ENCODE measurements around the gene FLNC. TPM values are rescaled to one million over a fixed set of nuclear protein-coding genes. Genes with fewer than 3 reads are reported as not detected.

The FLNC gene
- total RNA-seq, 1 experiment from 2014 or later: 8.0 TPM

DNA sequence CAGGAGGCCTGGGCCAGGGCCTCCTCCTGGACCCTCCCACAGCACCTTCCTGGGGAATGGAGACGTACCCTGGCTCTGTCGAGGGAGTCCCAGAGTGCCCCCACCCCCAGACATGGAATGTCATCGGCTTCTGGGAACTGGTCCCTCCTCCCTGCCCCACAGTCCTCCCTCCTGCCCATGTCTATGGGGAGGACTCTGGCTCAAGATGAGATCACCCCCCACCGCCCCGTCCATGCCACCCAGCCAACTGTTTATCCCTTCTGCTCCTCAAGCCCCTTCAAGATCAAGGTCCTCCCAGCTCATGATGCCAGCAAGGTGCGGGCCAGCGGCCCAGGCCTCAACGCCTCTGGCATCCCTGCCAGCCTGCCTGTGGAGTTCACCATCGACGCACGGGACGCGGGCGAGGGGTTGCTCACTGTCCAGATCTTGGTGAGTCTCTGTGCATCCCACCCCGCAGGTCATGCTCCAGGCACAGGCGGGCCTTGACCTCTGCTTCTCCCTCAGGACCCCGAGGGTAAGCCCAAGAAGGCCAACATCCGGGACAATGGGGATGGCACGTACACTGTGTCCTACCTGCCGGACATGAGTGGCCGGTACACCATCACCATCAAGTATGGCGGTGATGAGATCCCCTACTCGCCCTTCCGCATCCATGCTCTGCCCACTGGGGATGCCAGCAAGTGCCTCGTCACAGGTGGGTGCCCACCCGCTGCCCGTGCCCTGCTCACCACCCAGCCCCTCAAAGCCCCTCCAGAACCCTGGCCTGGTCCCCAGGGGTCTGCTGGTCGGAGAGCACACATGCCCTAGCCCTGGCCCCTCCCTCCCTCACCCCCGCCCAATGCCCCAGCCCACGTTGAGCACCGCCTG lies 18.3 kb downstream of the FLNC start:
- no peaks in the 10 kb centered on the region for H3K27me3 Mint-ChIP-seq (ENCODE audit: low read depth)
- ChIA-PET CTCF (interaction anchor here (1.1 kb wide), 2 partner anchors 11 to 13 kb away, joined by 5 read pairs; no protein-coding TSS in a partner anchor), POLR2A (no interaction called here)
- no peak overlapping the region for H3K27ac Mint-ChIP-seq
- TF ChIP-seq, protein P1, sequence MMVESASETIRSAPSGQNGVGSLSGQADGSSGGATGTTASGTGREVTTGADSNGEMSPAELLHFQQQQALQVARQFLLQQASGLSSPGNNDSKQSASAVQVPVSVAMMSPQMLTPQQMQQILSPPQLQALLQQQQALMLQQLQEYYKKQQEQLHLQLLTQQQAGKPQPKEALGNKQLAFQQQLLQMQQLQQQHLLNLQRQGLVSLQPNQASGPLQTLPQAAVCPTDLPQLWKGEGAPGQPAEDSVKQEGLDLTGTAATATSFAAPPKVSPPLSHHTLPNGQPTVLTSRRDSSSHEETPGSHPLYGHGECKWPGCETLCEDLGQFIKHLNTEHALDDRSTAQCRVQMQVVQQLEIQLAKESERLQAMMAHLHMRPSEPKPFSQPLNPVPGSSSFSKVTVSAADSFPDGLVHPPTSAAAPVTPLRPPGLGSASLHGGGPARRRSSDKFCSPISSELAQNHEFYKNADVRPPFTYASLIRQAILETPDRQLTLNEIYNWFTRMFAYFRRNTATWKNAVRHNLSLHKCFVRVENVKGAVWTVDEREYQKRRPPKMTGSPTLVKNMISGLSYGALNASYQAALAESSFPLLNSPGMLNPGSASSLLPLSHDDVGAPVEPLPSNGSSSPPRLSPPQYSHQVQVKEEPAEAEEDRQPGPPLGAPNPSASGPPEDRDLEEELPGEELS (CRISPR knock-in tag; IDR thresholded peaks at IDR 0.05): no peak
- TF ChIP-seq, protein P2, sequence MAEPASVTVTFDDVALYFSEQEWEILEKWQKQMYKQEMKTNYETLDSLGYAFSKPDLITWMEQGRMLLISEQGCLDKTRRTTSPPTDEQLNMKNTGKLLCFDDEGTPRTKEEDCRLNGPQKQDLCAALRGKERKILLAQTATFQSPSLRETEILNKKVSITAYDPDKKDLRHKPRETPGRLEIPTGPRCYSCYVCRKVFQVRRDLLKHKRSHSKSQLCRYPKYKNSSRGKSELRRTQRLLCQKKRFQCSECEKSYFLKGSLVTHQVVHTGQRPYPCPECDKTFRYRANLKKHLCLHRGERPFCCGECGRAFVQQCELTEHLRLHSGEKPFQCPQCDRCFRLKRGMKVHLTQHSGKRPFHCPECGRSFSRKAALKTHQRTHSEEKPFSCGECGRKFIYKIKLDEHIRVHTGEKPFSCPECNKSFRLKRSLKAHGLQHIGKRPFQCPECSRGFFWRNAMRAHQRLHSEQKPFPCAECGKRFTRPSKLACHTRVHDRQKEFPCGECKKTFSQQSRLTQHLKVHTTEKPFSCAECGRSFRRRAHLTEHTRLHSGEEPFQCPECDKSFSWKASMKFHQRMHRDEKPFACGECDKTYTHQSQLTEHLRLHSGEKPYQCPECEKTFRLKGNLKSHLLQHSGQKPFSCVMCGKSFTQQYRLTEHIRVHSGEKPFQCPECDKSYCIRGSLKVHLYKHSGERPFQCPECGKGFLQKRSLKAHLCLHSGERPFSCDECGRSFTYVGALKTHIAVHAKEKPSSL (CRISPR knock-in tag; conservative IDR thresholded peaks at IDR 0.05): no peak
- TF ChIP-seq, protein P3, sequence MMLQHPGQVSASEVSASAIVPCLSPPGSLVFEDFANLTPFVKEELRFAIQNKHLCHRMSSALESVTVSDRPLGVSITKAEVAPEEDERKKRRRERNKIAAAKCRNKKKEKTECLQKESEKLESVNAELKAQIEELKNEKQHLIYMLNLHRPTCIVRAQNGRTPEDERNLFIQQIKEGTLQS (CRISPR knock-in tag; conservative IDR thresholded peaks at IDR 0.05): no peak
- TF ChIP-seq, protein P4, sequence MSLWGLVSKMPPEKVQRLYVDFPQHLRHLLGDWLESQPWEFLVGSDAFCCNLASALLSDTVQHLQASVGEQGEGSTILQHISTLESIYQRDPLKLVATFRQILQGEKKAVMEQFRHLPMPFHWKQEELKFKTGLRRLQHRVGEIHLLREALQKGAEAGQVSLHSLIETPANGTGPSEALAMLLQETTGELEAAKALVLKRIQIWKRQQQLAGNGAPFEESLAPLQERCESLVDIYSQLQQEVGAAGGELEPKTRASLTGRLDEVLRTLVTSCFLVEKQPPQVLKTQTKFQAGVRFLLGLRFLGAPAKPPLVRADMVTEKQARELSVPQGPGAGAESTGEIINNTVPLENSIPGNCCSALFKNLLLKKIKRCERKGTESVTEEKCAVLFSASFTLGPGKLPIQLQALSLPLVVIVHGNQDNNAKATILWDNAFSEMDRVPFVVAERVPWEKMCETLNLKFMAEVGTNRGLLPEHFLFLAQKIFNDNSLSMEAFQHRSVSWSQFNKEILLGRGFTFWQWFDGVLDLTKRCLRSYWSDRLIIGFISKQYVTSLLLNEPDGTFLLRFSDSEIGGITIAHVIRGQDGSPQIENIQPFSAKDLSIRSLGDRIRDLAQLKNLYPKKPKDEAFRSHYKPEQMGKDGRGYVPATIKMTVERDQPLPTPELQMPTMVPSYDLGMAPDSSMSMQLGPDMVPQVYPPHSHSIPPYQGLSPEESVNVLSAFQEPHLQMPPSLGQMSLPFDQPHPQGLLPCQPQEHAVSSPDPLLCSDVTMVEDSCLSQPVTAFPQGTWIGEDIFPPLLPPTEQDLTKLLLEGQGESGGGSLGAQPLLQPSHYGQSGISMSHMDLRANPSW (CRISPR knock-in tag; conservative IDR thresholded peaks at IDR 0.05; ENCODE audit: low read depth): no peak
- DNase-seq (ENCODE audit: low spot score) (no peak), ATAC-seq (no peak)
- no peaks in the 10 kb centered on the region for H3K36me3 Mint-ChIP-seq
- no peaks in the 10 kb centered on the region for H3K9me3 Mint-ChIP-seq
- no peak overlapping the region for H3K4me3 Mint-ChIP-seq
- no peaks in the 10 kb centered on the region for H3K4me1 Mint-ChIP-seq

DNA sequence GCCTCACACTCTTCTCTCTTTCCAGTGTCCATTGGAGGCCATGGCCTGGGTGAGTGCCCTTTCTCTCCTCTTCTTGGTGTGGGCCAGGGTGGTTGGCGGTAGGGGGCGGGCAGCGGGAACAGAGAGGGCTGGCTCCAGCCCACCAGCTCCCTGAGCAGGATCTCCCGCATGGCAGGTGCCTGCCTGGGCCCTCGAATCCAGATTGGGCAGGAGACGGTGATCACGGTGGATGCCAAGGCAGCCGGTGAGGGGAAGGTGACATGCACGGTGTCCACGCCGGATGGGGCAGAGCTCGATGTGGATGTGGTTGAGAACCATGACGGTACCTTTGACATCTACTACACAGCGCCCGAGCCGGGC lies 18.9 kb downstream of the FLNC start:
- TF ChIP-seq NFE2L1 (CRISPR knock-in tag; IDR thresholded peaks at IDR 0.05) (no peak), RELA (CRISPR knock-in tag; IDR thresholded peaks at IDR 0.05; ENCODE audit: borderline replicate concordance) (no peak), SMAD3 (CRISPR knock-in tag; IDR thresholded peaks at IDR 0.05; ENCODE audit: borderline replicate concordance) (no peak), NR3C1 (CRISPR knock-in tag; conservative IDR thresholded peaks at IDR 0.05; ENCODE audit: low read depth) (no peak)
- TF ChIP-seq, protein P5, sequence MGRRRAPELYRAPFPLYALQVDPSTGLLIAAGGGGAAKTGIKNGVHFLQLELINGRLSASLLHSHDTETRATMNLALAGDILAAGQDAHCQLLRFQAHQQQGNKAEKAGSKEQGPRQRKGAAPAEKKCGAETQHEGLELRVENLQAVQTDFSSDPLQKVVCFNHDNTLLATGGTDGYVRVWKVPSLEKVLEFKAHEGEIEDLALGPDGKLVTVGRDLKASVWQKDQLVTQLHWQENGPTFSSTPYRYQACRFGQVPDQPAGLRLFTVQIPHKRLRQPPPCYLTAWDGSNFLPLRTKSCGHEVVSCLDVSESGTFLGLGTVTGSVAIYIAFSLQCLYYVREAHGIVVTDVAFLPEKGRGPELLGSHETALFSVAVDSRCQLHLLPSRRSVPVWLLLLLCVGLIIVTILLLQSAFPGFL (CRISPR knock-in tag; IDR thresholded peaks at IDR 0.05; ENCODE audit: borderline replicate concordance): no peak
- no peak overlapping the region for H3K4me3 Mint-ChIP-seq
- DNase-seq (ENCODE audit: low spot score) (no peak), ATAC-seq (no peak)
- H3K27me3 Mint-ChIP-seq (ENCODE audit: low read depth): no peaks in the 10 kb centered on the region
- POLR2A ChIA-PET: no interaction called here
- no peaks in the 10 kb centered on the region for H3K4me1 Mint-ChIP-seq
- no peaks in the 10 kb centered on the region for H3K36me3 Mint-ChIP-seq
- no peaks in the 10 kb centered on the region for H3K9me3 Mint-ChIP-seq
- H3K27ac Mint-ChIP-seq: no peak overlapping the region
- CTCF ChIA-PET: interaction anchor here (0.7 kb wide), 1 partner anchor 11 kb away, joined by 4 read pairs; no protein-coding TSS in a partner anchor

DNA sequence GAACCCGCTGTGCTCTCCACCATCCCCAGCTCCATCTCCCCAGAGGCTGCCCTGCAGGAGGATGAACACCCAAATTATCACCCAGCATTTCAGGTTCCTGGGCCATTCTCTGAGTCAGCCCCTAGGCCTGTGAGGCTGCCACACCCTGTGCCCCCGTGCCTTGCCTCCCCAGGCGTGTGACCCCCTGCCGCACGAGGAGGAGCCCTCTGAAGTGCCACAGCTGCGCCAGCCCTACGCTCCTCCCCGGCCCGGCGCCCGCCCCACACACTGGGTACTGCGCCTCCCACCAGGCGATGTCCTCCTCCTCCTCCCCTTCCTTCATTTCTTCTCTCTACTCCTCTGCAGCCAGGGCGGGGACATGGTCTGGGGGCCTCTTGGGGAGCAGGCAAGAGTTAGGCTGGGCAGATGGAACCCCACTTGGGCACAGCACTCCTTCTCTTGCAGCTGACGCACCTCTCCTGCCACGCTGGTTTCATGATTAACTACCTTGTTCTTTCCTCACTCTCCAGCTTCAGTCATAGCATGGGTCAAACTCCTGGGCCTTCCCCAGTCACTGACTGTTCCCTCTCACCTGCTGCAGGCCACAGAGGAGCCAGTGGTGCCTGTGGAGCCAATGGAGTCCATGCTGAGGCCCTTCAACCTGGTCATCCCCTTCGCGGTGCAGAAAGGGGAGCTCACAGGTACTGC lies 19.7 kb downstream of the FLNC start:
- no peaks in the 10 kb centered on the region for H3K27me3 Mint-ChIP-seq (ENCODE audit: low read depth)
- TF ChIP-seq OVOL2 (CRISPR knock-in tag; IDR thresholded peaks at IDR 0.05; ENCODE audit: borderline replicate concordance) (no peak), GTF2I (CRISPR knock-in tag; conservative IDR thresholded peaks at IDR 0.05) (no peak), ZNF671 (CRISPR knock-in tag; IDR thresholded peaks at IDR 0.05) (no peak), SOX15 (CRISPR knock-in tag; IDR thresholded peaks at IDR 0.05) (no peak)
- TF ChIP-seq, protein P6, sequence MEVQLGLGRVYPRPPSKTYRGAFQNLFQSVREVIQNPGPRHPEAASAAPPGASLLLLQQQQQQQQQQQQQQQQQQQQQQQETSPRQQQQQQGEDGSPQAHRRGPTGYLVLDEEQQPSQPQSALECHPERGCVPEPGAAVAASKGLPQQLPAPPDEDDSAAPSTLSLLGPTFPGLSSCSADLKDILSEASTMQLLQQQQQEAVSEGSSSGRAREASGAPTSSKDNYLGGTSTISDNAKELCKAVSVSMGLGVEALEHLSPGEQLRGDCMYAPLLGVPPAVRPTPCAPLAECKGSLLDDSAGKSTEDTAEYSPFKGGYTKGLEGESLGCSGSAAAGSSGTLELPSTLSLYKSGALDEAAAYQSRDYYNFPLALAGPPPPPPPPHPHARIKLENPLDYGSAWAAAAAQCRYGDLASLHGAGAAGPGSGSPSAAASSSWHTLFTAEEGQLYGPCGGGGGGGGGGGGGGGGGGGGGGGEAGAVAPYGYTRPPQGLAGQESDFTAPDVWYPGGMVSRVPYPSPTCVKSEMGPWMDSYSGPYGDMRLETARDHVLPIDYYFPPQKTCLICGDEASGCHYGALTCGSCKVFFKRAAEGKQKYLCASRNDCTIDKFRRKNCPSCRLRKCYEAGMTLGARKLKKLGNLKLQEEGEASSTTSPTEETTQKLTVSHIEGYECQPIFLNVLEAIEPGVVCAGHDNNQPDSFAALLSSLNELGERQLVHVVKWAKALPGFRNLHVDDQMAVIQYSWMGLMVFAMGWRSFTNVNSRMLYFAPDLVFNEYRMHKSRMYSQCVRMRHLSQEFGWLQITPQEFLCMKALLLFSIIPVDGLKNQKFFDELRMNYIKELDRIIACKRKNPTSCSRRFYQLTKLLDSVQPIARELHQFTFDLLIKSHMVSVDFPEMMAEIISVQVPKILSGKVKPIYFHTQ (CRISPR knock-in tag; IDR thresholded peaks at IDR 0.05): no peak

More for the DNA sequence above, 19.7 kb downstream of the FLNC start:
- Mint-ChIP-seq H3K27ac (no peak overlapping the region; the same call in 1 of the 2 replicates), H3K4me1 (no peaks in the 10 kb centered on the region), H3K36me3 (no peaks in the 10 kb centered on the region), H3K4me3 (no peak overlapping the region), H3K9me3 (no peaks in the 10 kb centered on the region)
- ChIA-PET POLR2A (no interaction called here), CTCF (interaction anchor here (0.7 to 1.4 kb wide), 4 partner anchors 8 to 34 kb away, joined by 3 to 7 read pairs (median 4); partner anchors contain the start of gene ATP6V1F)
- DNase-seq (ENCODE audit: low spot score): no peak
- ATAC-seq: no peak

Measured in WTC11 (cell line).